Caco-2 (cell line): ENCODE data around the gene CXXC4. TPM values are rescaled to one million over a fixed set of nuclear protein-coding genes. Genes with fewer than 3 reads are reported as not detected.
A peak's percentile ranks its signal among the peaks of the same experiment; 100 is the strongest.

Experiments used
- BruUV-seq: library from RNA; stranded (reverse); fragments of 400-500 nt; replicated peaks from 2 replicates; lab custom pipeline; 2021; lab: Mats Ljungman, UMichigan
- CTCF ChIA-PET: fragments of 300-600 bp; sonication (Branson Sonifier 250); formaldehyde crosslinking; loops from one replicate; lab custom pipeline; 2022; ENCODE audit warnings: antibody characterized with exemption; lab: Charles Lee
- POLR2A ChIA-PET: fragments of 300-600 bp; sonication (Branson Sonifier 250); formaldehyde crosslinking; loops from one replicate; lab custom pipeline; 2022; ENCODE audit warnings: antibody characterized with exemption; lab: Charles Lee
- DNase-seq, 2 experiments: peaks; one replicate each; pipeline versions ENCODE4 v3.0.0 to v3.0.0-alpha.2; 2020 to 2022
- H3K27me3 ChIP-seq: replicated peaks from 2 replicates; pipeline ENCODE4 v1.6.0; 2011; ENCODE audit warnings: low read length; ENCODE audit not compliant: control insufficient read depth, insufficient read depth
- H3K36me3 ChIP-seq: 2 replicates; pipeline ENCODE4 v1.5.1; 2011; ENCODE audit warnings: low read length; ENCODE audit not compliant: control insufficient read depth, insufficient read depth
- H3K4me1 ChIP-seq: fragments of 250-450 bp; sonication (Bioruptor Pico); 2 replicates; pipeline ENCODE4 v1.5.1; 2020; ENCODE audit warnings: mild to moderate bottlenecking
- H3K4me3 ChIP-seq: 2 replicates; pipeline ENCODE4 v1.5.1; 2011; ENCODE audit warnings: low read depth, mild to moderate bottlenecking, control low read depth, low read length
- H3K9me3 ChIP-seq: fragments of 250-450 bp; sonication (Bioruptor Pico); 2 replicates; pipeline ENCODE4 v1.5.1; 2020; ENCODE audit warnings: mild to moderate bottlenecking, moderate library complexity
- H3K27ac Mint-ChIP-seq: one replicate; pipeline ENCODE4 v1.8.0; 2022; ENCODE audit warnings: mixed read lengths; ENCODE audit not compliant: unreplicated experiment
- H3K27me3 Mint-ChIP-seq: one replicate; pipeline ENCODE4 v1.8.0; 2022; ENCODE audit warnings: mixed read lengths; ENCODE audit not compliant: insufficient read depth, unreplicated experiment
- H3K36me3 Mint-ChIP-seq: one replicate; pipeline ENCODE4 v1.8.0; 2022; ENCODE audit warnings: mild to moderate bottlenecking, mixed read lengths; ENCODE audit not compliant: insufficient read depth, unreplicated experiment
- H3K4me1 Mint-ChIP-seq: one replicate; pipeline ENCODE4 v1.8.0; 2022; ENCODE audit warnings: low read depth, mixed read lengths; ENCODE audit not compliant: unreplicated experiment
- H3K4me3 Mint-ChIP-seq: one replicate; pipeline ENCODE4 v1.8.0; 2022; ENCODE audit warnings: mild to moderate bottlenecking, moderate library complexity, mixed read lengths; ENCODE audit not compliant: unreplicated experiment
- H3K9me3 Mint-ChIP-seq: one replicate; pipeline ENCODE4 v1.8.0; 2022; ENCODE audit warnings: mixed read lengths; ENCODE audit not compliant: unreplicated experiment
- intact Hi-C: fragments of 100-400 bp; cut with micrococcal nuclease; formaldehyde crosslinking; loops from one replicate; pipeline ENCODE4 v1.10.0; 2022; ENCODE audit not compliant: unreplicated experiment
- total RNA-seq: library from RNA; stranded (reverse); gene quantifications from 2 replicates; pipeline ENCODE4 v1.2.3, GENCODE V29; 2022
- TF ChIP-seq, protein P1 (sequence below), 2 experiments: fragments of 200-600 bp in 1 of 2; IDR thresholded peaks; 1 replicate in 1 of 2; 2 replicates in 1 of 2; pipeline versions ENCODE4 v1.5.1 to v1.8.0; 2011 to 2022; ENCODE audit warnings: antibody characterized with exemption in 1 of 2, control low read depth in 1 of 2, inconsistent platforms in 1 of 2, low read depth in 1 of 2, low read length in 1 of 2, mild to moderate bottlenecking in 1 of 2, moderate library complexity in 1 of 2; ENCODE audit not compliant: insufficient read depth in 1 of 2, severe bottlenecking in 1 of 2, unreplicated experiment in 1 of 2

Gene CXXC4
- total RNA-seq, 1 experiment from 2014 or later: 2.9 TPM

DNA sequence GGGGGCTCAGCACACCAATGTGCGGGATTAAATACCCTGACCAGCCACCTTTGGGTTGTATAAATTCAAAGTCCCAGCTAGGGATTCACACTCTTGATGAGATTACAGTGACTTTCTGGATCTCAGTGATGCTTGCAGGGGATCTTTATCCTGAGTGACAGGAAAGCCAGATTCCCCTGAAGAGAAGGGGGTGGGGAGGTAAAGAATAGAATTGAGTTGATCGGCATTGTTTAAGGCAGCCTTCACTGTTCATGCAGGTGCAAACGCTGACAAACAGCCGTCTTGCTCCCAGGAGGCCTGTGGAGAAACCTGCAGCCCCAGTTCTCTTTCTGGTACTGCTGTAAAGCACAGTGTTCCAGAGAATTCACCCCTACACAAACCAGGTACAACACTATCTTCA is 19.0 kb downstream of the CXXC4 start:
- Histone ChIP-seq H3K4me1 (peaks cover 9% of the 10 kb centered on the region), H3K9me3 (no peaks in the 10 kb centered on the region), H3K36me3 (no peaks in the 10 kb centered on the region), H3K4me3 (no peak overlapping the region), H3K27me3 (no peaks in the 10 kb centered on the region)
- no peak overlapping the region for H3K27ac Mint-ChIP-seq
- POLR2A ChIA-PET: no interaction called here
- TF ChIP-seq, protein P1, sequence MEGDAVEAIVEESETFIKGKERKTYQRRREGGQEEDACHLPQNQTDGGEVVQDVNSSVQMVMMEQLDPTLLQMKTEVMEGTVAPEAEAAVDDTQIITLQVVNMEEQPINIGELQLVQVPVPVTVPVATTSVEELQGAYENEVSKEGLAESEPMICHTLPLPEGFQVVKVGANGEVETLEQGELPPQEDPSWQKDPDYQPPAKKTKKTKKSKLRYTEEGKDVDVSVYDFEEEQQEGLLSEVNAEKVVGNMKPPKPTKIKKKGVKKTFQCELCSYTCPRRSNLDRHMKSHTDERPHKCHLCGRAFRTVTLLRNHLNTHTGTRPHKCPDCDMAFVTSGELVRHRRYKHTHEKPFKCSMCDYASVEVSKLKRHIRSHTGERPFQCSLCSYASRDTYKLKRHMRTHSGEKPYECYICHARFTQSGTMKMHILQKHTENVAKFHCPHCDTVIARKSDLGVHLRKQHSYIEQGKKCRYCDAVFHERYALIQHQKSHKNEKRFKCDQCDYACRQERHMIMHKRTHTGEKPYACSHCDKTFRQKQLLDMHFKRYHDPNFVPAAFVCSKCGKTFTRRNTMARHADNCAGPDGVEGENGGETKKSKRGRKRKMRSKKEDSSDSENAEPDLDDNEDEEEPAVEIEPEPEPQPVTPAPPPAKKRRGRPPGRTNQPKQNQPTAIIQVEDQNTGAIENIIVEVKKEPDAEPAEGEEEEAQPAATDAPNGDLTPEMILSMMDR (IDR thresholded peaks at IDR 0.05; ENCODE audit: insufficient read depth in 1 of 2, low read depth in 1 of 2, low read length in 1 of 2, severe bottlenecking in 1 of 2, unreplicated experiment in 1 of 2): no peak
- BruUV-seq: no TSS peak
- CTCF ChIA-PET: no interaction called here
- no peaks in the 10 kb centered on the region for H3K9me3 Mint-ChIP-seq
- H3K36me3 Mint-ChIP-seq: no peaks in the 10 kb centered on the region
- intact Hi-C loops: no loop called here
- no peak overlapping the region for H3K4me3 Mint-ChIP-seq
- H3K27me3 Mint-ChIP-seq: no peaks in the 10 kb centered on the region
- peaks cover 3% of the 10 kb centered on the region for H3K4me1 Mint-ChIP-seq
- DNase-seq: no peak

DNA sequence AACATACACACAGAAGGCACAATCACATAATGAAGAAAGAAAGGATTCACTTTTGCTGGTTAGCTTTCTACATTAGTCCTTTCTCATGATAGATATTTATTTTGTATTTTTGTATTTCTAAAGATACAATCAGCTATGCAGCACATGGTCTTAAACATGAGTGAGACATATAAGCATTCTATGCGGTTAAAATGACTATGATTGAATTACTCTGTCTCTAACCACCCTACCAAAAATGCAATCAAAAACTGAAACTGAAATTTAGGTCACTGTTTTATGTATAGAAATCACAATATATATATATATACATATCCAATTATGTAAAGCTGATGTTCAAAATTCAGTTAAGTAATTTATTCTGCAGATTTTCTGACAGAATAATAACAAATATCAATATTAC is 21.9 kb downstream of the CXXC4 start:
- ChIA-PET POLR2A (no interaction called here), CTCF (no interaction called here)
- DNase-seq: no peak
- Mint-ChIP-seq H3K4me3 (no peak overlapping the region), H3K27me3 (no peaks in the 10 kb centered on the region), H3K27ac (no peak overlapping the region), H3K9me3 (no peaks in the 10 kb centered on the region), H3K4me1 (peaks cover 8% of the 10 kb centered on the region), H3K36me3 (no peaks in the 10 kb centered on the region)
- H3K9me3 ChIP-seq: no peaks in the 10 kb centered on the region
- H3K4me3 ChIP-seq: no peak overlapping the region
- no TSS peak for BruUV-seq
- H3K27me3 ChIP-seq: no peaks in the 10 kb centered on the region
- H3K36me3 ChIP-seq: no peaks in the 10 kb centered on the region
- peaks cover 13% of the 10 kb centered on the region for H3K4me1 ChIP-seq
- TF ChIP-seq, protein P1 (IDR thresholded peaks at IDR 0.05; ENCODE audit: insufficient read depth in 1 of 2, low read depth in 1 of 2, low read length in 1 of 2, severe bottlenecking in 1 of 2, unreplicated experiment in 1 of 2): no peak
- intact Hi-C loops: no loop called here

DNA sequence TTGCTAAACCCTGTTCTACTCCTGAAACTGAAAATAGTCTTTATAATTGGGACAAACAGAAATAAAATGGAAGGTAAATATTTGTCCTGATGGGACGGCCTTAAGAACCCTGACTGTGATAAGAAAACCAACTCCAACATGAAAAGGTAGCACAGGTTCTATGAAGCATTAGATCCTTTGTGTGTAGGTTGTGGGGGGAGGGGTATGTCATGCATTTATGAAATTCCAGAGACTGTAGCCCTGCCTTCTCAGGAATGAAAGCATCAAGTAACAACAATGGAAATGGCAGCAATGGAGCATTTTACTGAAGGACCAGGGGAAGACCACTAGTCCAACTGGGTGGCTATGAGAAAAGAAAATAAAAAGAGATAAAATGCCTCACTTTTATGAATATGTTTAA is 23.9 kb downstream of the CXXC4 start:
- no peaks in the 10 kb centered on the region for H3K36me3 ChIP-seq
- H3K27me3 Mint-ChIP-seq: no peaks in the 10 kb centered on the region
- ChIA-PET POLR2A (interaction anchor here (0.7 kb wide), 1 partner anchor 10 kb away, joined by 3 read pairs; no protein-coding TSS in a partner anchor), CTCF (no interaction called here)
- BruUV-seq: no TSS peak
- no peaks in the 10 kb centered on the region for H3K36me3 Mint-ChIP-seq
- no peaks in the 10 kb centered on the region for H3K27me3 ChIP-seq
- TF ChIP-seq, protein P1 (IDR thresholded peaks at IDR 0.05; ENCODE audit: insufficient read depth in 1 of 2, low read depth in 1 of 2, low read length in 1 of 2, severe bottlenecking in 1 of 2, unreplicated experiment in 1 of 2): no peak
- no peaks in the 10 kb centered on the region for H3K9me3 ChIP-seq
- peak overlapping the region; percentile 70 for H3K27ac Mint-ChIP-seq
- peaks cover 13% of the 10 kb centered on the region for H3K4me1 ChIP-seq
- H3K4me1 Mint-ChIP-seq: peaks cover 8% of the 10 kb centered on the region
- H3K4me3 ChIP-seq: no peak overlapping the region
- no peaks in the 10 kb centered on the region for H3K9me3 Mint-ChIP-seq
- peak overlapping the region; percentile 41 for H3K4me3 Mint-ChIP-seq
- DNase-seq: peak; percentile 64 to 77
- intact Hi-C loops: loop anchor here (1.0 kb wide), 2 partner anchors 24 to 38 kb away; partner anchors contain the start of gene CXXC4
